K562 (cell line): ENCODE measurements around the gene ARHGAP31. TPM values are rescaled to one million over a fixed set of nuclear protein-coding genes. Genes with fewer than 3 reads are reported as not detected.

Experiments
- ATAC-seq: fragments of 200-7000 bp; cut with Tn5 transposase; 3 replicates; pipeline ENCODE4 v1.9.1; 2020; ENCODE audit warnings: moderate library complexity
- BruUV-seq: library from RNA; stranded (reverse); fragments of 400-500 nt; replicated peaks from 2 replicates; lab custom pipeline; 2021; lab: Mats Ljungman, UMichigan
- CTCF ChIA-PET: fragments of 300-600 bp; formaldehyde crosslinking; extraction: SDS; loops from one replicate; lab custom pipeline; 2021; ENCODE audit warnings: low intra/inter-chr PET ratio; lab: Yijun Ruan, JAX
- POLR2A ChIA-PET: fragments of 300-600, 350-650 bp; sonication (Branson Sonifier 250); formaldehyde crosslinking; extraction: SDS; loops from one replicate; lab custom pipeline; 2021; ENCODE audit warnings: antibody characterized with exemption, inconsistent platforms; lab: Yijun Ruan, JAX
- DNase-seq, 4 experiments: peaks; one replicate each; pipeline versions ENCODE4 v3.0.0 to v3.0.0-alpha.2; 2011 to 2018; ENCODE audit warnings: low spot score in 3 of 4, mixed read lengths in 3 of 4; ENCODE audit errors: extremely low read depth in 1 of 4
- FAIRE-seq: peaks from 2 replicates; lab custom pipeline; 2011; peaks lifted over from hg19 to GRCh38; lab: Jason Lieb, UNC
- H2AFZ ChIP-seq: 2 replicates; pipeline ENCODE4 v1.6.0; 2011; ENCODE audit warnings: low read depth, low read length, control low read depth, inconsistent platforms
- H3K27ac ChIP-seq: fragments of 200-600 bp; 3 replicates; pipeline ENCODE4 v1.8.0; 2011; ENCODE audit warnings: low read depth, mild to moderate bottlenecking, control low read depth, inconsistent platforms, low read length, moderate library complexity, mixed read lengths; ENCODE audit errors: extremely low read depth
- H3K27me3 ChIP-seq, 2 experiments: fragments of 300-600 bp in 1 of 2; 2 replicates in 1 of 2; 3 replicates in 1 of 2; pipeline versions ENCODE4 v1.6.0 to v1.8.0; 2011; ENCODE audit warnings: inconsistent platforms in 2 of 2, low read length in 2 of 2, mild to moderate bottlenecking in 1 of 2, mixed read lengths in 1 of 2, moderate library complexity in 1 of 2; ENCODE audit not compliant: control insufficient read depth in 2 of 2, insufficient read depth in 2 of 2
- H3K36me3 ChIP-seq: fragments of 300-600 bp; 3 replicates; pipeline ENCODE4 v1.8.0; 2011; ENCODE audit warnings: mild to moderate bottlenecking, low read length, inconsistent platforms; ENCODE audit not compliant: control insufficient read depth, insufficient read depth
- H3K4me1 ChIP-seq, 2 experiments: fragments of 200-600 bp in 1 of 2; replicated peaks in 1 of 2; 2 replicates in 1 of 2; 3 replicates in 1 of 2; pipeline versions ENCODE4 v1.5.1 to v1.8.0; 2011; ENCODE audit warnings: inconsistent platforms in 2 of 2, low read length in 2 of 2, mild to moderate bottlenecking in 1 of 2, mixed read lengths in 1 of 2, moderate library complexity in 1 of 2; ENCODE audit not compliant: control insufficient read depth in 2 of 2, insufficient read depth in 2 of 2
- H3K4me2 ChIP-seq: 2 replicates; pipeline ENCODE4 v1.6.1; 2011; ENCODE audit warnings: low read length, control low read depth, inconsistent platforms, mixed read lengths; ENCODE audit not compliant: insufficient read depth
- H3K4me3 ChIP-seq: fragments of 200-600 bp; sonication (generic), shearing (Covaris generic); 2 replicates; pipeline ENCODE4 v1.5.1; 2016; ENCODE audit warnings: control low read depth, inconsistent platforms
- H3K79me2 ChIP-seq: fragments of 200-600 bp; 3 replicates; pipeline ENCODE4 v1.8.0; 2011; ENCODE audit warnings: low read length, inconsistent platforms; ENCODE audit not compliant: control insufficient read depth, insufficient read depth
- H3K9ac ChIP-seq, 2 experiments: 2 replicates each; pipeline versions ENCODE4 v1.6.0 to v1.6.1; 2011; ENCODE audit warnings: low read depth in 2 of 2, low read length in 2 of 2, control low read depth in 1 of 2, inconsistent platforms in 1 of 2, mild to moderate bottlenecking in 1 of 2, mixed read lengths in 1 of 2; ENCODE audit not compliant: insufficient read depth in 1 of 2
- H3K9me1 ChIP-seq: one replicate; pipeline ENCODE4 v1.6.0; 2011; ENCODE audit warnings: inconsistent platforms, mild to moderate bottlenecking, low read length, moderate library complexity; ENCODE audit not compliant: control insufficient read depth, insufficient read depth
- H3K9me3 ChIP-seq: replicated peaks from 2 replicates; pipeline ENCODE4 v1.5.1; 2011; ENCODE audit warnings: low read depth, low read length, inconsistent platforms; ENCODE audit not compliant: control insufficient read depth, insufficient read depth
- H4K20me1 ChIP-seq: replicated peaks from 2 replicates; pipeline ENCODE4 v1.6.1; 2011; ENCODE audit warnings: low read length, inconsistent platforms, mixed read lengths; ENCODE audit not compliant: control insufficient read depth, insufficient read depth
- BRF1 ChIP-seq: IDR thresholded peaks from 3 replicates; pipeline ENCODE4 v1.6.1; 2011; ENCODE audit warnings: borderline replicate concordance, mild to moderate bottlenecking; ENCODE audit not compliant: insufficient read length; ENCODE audit errors: extremely low read depth
- CBFA2T3 ChIP-seq: fragments of 450-650 bp; IDR thresholded peaks from 2 replicates; pipeline ENCODE4 v1.6.1; 2017
- CBX5 ChIP-seq: IDR thresholded peaks from 2 replicates; pipeline ENCODE4 v1.6.1; 2014; ENCODE audit warnings: low read depth, borderline replicate concordance
- GTF2E2 ChIP-seq: fragments of 200-800 bp; sonication (Bioruptor generic); IDR thresholded peaks from 2 replicates; pipeline ENCODE4 v1.6.1; 2016; ENCODE audit warnings: missing genetic modification characterization, missing compliant biosample characterization
- GTF3C2 ChIP-seq: IDR thresholded peaks from 3 replicates; pipeline ENCODE4 v1.6.1; 2011; ENCODE audit warnings: borderline replicate concordance, mild to moderate bottlenecking, moderate library complexity; ENCODE audit not compliant: insufficient read length; ENCODE audit errors: extremely low read depth
- MAX ChIP-seq: sonication (generic); formaldehyde crosslinking; IDR thresholded peaks from 2 replicates; pipeline ENCODE4 v1.9.0; 2022; ENCODE audit warnings: mild to moderate bottlenecking, missing genetic modification reagents
- REST ChIP-seq, 2 experiments: fragments of 450-650 bp; formaldehyde crosslinking in 1 of 2; IDR thresholded peaks; 2 replicates each; pipeline versions ENCODE4 v1.4.0 to v1.6.1; 2014 to 2020; ENCODE audit warnings: mild to moderate bottlenecking in 2 of 2, borderline replicate concordance in 1 of 2, low read depth in 1 of 2
- SP1 ChIP-seq: sonication (generic); formaldehyde crosslinking; IDR thresholded peaks from 2 replicates; pipeline ENCODE4 v1.8.1; 2022; ENCODE audit warnings: mild to moderate bottlenecking, missing genetic modification reagents
- THAP7 ChIP-seq: fragments of 250-450 bp; sonication (Bioruptor Pico); IDR thresholded peaks from 2 replicates; pipeline ENCODE4 v1.5.0; 2021
- ZNF24 ChIP-seq: fragments of 450-650 bp; IDR thresholded peaks from 2 replicates; pipeline ENCODE4 v1.6.1; 2016
- WGBS: fragments of 100-300 bp; shearing (Covaris generic); methylation state at CpG from one replicate; pipeline ENCODE4 v1.1.6; 2016; ENCODE audit warnings: low coverage, mixed read lengths; ENCODE audit not compliant: insufficient coverage; ENCODE audit errors: missing lambda C conversion rate; 5-methylcytosine and 5-hydroxymethylcytosine counted together
- in situ Hi-C: fragments of 300-500 bp; cut with MboI; formaldehyde crosslinking; loops from 4 replicates; pipeline ENCODE4 v1.15.0; 2018; ENCODE audit warnings: inconsistent platforms, mixed read lengths
- intact Hi-C: fragments of 100-400 bp; cut with micrococcal nuclease; formaldehyde crosslinking; loops from 2 replicates; pipeline ENCODE4 v1.14.2; 2022
- polyA plus RNA-seq, 8 experiments: library from polyadenylated mRNA; depleted of rRNA in 4 of 8; stranded (reverse) in 5 of 8; unstranded in 3 of 8; fragments of >200 nt; fragmentation: Nextera tagmentation in 2 of 8; fragmentation: Illumina TruSeq in 1 of 8; extraction: Ambion mirVana in 2 of 8; extraction: Trizol in 1 of 8; gene quantifications; 2 replicates each; pipeline versions ENCODE4 v1.2.1 to v1.2.3, GENCODE V29; 2011 to 2014; ENCODE audit warnings: inconsistent platforms in 1 of 8, missing spikeins in 1 of 8
- total RNA-seq, 7 experiments: library from RNA; depleted of rRNA in 6 of 7; stranded (reverse); fragments of >200 nt in 6 of 7; fragmentation: Illumina TruSeq in 2 of 7; extraction: Trizol in 2 of 7; gene quantifications; 2 replicates each; pipeline versions ENCODE4 v1.2.1 to v1.2.3, GENCODE V29; 2011 to 2021; ENCODE audit warnings: low replicate concordance in 1 of 7

ARHGAP31 gene
- total and polyA plus RNA-seq, 9 of the 15 experiments (the other 6 are each of a cell fraction or from before 2014, with no cell fraction given), result under 0.01 to 0.13 (median 0.06) TPM; not detected in 5

GRCh38 chr3:119279101-119279554 is 15.1 kb upstream of the ARHGAP31 start:
- POLR2A ChIA-PET, result no interaction called here

More at GRCh38 chr3:119279101-119279554, 15.1 kb upstream of the ARHGAP31 start:
- TF ChIP-seq REST (IDR thresholded peaks at IDR 0.05; ENCODE audit: borderline replicate concordance) (no peak), REST (CRISPR knock-in tag; IDR thresholded peaks at IDR 0.05; ENCODE audit: low read depth) (no peak), SP1 (CRISPR knock-in tag) (no peak), CBX5 (no peak), MAX (CRISPR knock-in tag) (no peak), GTF2E2 (tag) (no peak), CBFA2T3 (no peak), ZNF24 (no peak), GTF3C2 (no peak), THAP7 (no peak), BRF1 (no peak)
- ATAC-seq (no peak), DNase-seq (no peak), FAIRE-seq (no peak)
- no peak overlapping the region for H3K9ac ChIP-seq
- H3K4me2 ChIP-seq, result no peak overlapping the region
- no TSS peak for BruUV-seq
- no peak overlapping the region for H2AFZ ChIP-seq
- no peaks in the 10 kb centered on the region for H3K79me2 ChIP-seq
- CTCF ChIA-PET, result no interaction called here
- H3K27me3 ChIP-seq, result peaks cover 0 to 5% of the 10 kb centered on the region in 2 experiments; a peak in 3 of 5 replicates
- no peak overlapping the region for H3K27ac ChIP-seq
- H4K20me1 ChIP-seq, result no peaks in the 10 kb centered on the region
- no peaks in the 10 kb centered on the region for H3K9me1 ChIP-seq
- intact Hi-C loops (loop anchor here (5.0 to 10.0 kb wide), 2 partner anchors 103 to 406 kb away; no protein-coding TSS in a partner anchor), in situ Hi-C loops (no loop called here)
- H3K4me3 ChIP-seq, result no peak overlapping the region
- no peaks in the 10 kb centered on the region for H3K9me3 ChIP-seq
- H3K36me3 ChIP-seq, result no peaks in the 10 kb centered on the region
- 6% methylated on average over 5 of the region's 6 CpGs for WGBS
- no peaks in the 10 kb centered on the region for H3K4me1 ChIP-seq
